Measurements from ENCODE around the gene TGFB1.
"Not testable (repeated sequence)": the region's sequence is repeated elsewhere in the genome, so short reads cannot be mapped to it uniquely, and the experiment has no call there.

TGFB1 gene

GRCh38 chr19:41369769-41370168, 16.0 kb upstream of the TGFB1 start:
- DNase-seq (ENCODE audit: low read depth) = no peak

DNA sequence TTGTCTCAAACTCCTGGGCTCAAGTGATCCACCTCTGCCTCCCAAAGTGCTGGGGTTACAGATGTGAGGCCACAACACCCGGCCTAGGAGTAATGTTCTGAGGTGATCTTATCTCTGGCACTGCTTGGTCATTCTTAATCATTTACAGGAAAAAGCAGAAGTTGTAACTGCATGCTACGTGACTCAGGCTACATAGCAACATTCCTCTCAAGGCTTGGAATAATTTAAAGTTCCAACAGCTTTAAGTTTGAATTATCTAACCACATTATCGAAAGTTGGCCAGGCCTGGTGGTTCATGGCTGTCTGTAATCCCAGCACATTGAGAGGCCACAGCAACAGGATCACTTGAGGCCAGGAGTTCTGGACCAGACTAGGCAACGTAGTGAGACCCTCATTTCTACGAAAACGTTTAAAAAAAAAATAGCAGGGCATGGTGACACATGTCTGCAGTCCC, 14.2 kb upstream of the TGFB1 start:
- DNase-seq (ENCODE audit: low read depth) = peak; percentile 91

- no peak for DNase-seq (ENCODE audit: low read depth)
Measured at GRCh38 chr19:41366089-41366488, 12.4 kb upstream of the TGFB1 start.

DNA sequence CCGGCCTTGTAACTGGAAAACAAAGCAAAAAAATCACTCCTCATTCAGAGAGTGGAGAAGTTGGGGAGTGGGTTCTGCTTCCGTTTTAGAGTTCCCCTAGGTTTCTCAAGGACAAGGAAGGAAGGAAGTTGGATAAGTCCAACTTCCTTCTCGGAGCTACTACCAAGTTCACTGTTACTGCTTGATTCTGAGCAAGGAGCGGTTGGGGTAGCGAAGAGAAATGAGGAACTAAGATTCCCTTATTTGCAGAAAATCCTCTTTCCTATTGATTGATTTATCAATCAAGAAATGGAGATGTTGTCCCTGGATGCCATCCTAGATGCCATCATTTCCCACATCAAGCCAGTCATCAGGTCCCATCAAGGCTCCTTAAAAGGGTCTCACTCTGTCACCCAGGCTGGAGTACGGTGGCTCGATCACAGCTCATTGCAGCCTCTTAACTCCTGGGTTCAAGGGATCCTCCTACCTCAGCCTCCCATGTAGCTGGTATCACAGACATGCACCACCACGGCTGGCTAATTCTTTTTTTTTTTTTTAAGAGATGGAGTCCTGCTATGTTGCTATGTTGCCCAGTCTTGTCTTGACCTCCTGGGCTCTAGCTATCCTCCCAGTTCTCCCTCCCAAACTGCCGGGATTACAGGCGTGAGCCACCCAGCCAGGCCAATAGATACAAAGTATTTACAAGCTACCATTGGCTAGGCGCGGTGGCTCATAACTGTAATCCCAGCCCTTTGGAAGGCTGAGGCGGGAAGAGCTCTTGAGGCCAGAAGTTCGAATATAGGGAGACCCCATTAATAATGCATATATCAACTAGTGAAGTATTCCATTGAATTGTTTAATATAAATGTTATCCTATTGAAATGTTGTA, 11.0 kb upstream of the TGFB1 start:
- no peak for DNase-seq (ENCODE audit: low read depth)

- DNase-seq (ENCODE audit: low read depth) = peak; percentile 93
Measured at GRCh38 chr19:41363753-41364523, 10.2 kb upstream of the TGFB1 start, which contains the start of gene B9D2. B9D2 (minus strand) TSS chr19:41364149; CDS start chr19:41363519, 630 bp downstream.

- no peak for DNase-seq (ENCODE audit: low read depth)
Measured at GRCh38 chr19:41363371-41363752, 9.6 kb upstream of the TGFB1 start.

DNA sequence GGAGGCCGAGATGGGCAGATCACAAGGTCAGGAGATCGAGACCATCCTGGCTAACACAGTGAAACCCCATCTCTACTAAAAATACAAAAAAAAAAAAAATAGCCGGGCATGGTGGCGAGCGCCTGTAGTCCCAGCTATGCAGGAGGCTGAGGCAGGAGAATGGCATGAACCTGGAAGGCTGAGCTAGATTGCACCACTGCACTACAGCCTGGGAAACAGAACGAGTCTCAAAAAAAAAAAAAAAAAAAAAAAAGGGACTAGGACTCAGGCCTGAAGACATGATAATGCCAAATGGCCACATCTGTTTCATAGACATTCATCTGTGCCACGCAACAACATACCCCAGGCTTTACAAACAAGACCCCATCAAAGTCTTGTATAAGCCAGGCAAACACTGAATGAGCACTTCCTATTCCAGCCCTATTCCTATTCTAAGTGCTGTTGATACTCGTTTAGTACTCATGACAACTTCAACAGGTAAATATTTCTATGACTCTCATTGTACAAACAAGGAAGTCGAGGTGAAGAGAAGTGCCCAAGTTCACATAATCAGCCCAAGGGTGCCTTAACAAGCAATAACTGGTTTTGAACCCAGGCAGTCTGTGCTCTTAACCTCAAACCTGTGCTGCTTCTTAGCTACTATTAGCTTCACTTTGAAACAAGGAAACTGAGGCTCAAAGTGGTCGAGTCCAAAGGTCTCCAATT, 8.6 kb upstream of the TGFB1 start:
- DNase-seq (ENCODE audit: low read depth) = no peak

DNA sequence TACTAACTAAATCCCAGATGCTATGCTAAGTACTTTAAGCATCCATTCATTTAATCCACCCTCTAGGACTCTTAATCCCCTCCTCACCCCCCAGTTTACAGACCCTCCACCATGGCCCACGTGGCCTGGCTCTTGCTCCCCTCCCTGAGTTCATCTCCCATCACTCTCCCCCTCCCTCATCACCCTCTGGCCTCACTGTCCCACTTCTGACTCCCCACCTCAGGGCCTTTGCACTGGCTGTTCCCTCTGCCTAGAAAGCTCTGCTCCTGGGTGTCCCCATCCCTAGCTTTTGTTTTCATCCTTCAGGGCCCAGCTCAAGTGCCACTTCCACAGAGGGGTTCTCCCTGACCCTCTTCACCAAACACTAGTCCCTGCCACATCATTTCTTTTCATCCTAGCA, 6.0 kb upstream of the TGFB1 start:
- no peak for DNase-seq (ENCODE audit: low read depth)

- DNase-seq (ENCODE audit: low read depth) = no peak
Measured at GRCh38 chr19:41357746-41358145, 4.0 kb upstream of the TGFB1 start.

DNA sequence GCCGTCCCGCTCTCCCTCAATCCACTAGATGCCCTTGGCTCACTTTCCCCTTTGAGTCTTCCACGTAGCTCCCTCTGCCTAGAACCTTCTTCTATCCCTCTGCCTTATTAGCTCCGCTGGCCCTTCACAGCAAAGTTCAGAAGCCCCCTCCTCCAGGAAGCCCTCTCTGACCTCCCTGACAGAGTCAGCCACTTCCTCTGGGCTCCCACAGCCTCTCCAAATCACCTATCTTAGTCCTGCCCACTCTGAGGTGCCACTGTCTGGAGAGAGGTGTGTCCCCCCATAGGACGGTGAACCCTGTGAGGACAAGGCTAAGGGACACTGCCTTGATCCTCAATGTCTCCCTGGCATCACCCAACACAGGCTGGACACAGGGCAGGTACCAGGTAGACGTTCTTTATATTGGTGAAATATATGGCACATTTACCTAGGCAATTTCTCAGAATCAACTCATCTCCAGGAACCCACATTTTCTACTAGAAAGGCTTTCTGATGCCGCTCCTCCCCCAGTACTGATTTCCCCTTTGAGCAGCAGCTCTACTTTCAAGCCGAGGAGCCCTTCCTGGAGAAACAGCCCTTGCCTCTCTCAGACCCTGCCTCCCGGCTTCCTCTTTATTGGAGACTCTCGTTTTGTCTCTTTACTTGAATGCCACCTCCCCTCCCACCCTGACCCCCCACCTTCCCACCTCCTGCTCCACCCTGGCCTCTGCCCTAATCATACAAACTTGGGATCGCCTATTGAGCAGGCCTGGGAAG, 3.4 kb upstream of the TGFB1 start:
- DNase-seq (ENCODE audit: low read depth) = no peak

DNA sequence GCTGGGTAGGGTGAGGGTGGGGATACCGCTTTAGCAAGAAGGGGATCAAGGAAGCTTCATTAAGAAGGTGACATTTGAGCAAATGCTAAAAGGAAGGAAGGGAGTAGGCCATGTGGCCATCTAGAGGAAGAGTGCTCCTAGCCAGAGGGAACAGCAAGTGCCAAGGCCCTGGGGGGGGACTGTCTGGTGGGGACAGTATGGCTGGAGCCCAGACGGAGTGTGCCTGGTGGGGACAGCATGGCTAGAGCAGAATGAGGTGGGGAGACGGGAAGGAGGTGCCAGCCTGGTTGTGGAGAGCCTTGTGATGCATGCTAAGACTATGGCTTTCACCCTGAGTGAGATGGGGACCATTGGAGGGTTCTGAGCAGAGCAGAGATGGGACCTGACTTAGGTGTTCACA, 2.1 kb upstream of the TGFB1 start:
- no peak for DNase-seq (ENCODE audit: low read depth)

GRCh38 chr19:41355035-41355434, 1.3 kb upstream of the TGFB1 start:
- no peak for DNase-seq (ENCODE audit: low read depth)

DNA sequence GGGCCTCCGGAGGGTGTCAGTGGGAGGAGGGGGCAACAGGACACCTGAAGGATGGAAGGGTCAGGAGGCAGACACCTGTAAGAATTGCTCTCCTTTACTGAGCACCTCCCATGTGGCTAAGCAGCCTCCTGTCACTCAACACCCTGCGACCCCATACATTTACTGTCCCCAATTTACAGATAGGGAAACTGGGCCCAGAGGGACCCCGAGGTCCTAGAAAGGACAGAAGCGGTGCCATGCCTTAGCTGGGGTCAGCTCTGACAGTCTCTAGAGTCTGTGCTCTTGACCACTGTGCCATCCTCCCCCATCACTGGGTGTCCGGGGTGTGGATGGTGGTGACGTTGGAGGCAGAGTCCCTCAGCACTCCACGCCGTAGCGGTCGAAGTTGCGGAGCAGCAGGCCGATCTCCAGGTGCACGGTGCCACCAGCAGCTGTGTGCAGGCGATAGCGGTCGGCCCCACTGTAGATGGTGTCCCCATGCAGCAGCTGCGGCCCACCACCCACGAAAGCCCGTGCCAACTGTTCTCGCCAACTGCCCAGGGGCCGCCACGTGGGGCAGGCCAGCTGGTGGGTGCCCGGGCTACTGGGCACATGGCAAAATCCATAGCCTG, 726 bp upstream of the TGFB1 start:
- DNase-seq (ENCODE audit: low read depth) = no peak

GRCh38 chr19:41352609-41353465, 885 bp downstream of the TGFB1 start:
- DNase-seq (ENCODE audit: low read depth) = no peak

DNA sequence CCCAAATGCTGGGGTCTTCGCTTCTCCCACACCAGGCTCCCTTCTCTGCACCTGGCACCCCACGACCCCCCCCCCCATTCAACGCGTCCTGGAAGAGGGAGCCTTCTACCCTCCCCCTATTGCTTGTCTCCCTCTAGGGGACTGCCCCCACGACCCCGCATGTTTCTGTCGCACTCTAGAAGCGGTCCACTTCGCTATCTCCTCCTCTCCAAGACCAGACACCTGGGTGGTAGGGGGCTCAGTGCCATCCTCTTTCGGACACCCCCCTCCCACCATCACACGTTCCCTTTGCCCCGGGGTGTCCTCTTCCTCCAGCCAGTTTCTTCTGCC, 1.5 kb downstream of the TGFB1 start:
- DNase-seq (ENCODE audit: low read depth) = no peak

DNA sequence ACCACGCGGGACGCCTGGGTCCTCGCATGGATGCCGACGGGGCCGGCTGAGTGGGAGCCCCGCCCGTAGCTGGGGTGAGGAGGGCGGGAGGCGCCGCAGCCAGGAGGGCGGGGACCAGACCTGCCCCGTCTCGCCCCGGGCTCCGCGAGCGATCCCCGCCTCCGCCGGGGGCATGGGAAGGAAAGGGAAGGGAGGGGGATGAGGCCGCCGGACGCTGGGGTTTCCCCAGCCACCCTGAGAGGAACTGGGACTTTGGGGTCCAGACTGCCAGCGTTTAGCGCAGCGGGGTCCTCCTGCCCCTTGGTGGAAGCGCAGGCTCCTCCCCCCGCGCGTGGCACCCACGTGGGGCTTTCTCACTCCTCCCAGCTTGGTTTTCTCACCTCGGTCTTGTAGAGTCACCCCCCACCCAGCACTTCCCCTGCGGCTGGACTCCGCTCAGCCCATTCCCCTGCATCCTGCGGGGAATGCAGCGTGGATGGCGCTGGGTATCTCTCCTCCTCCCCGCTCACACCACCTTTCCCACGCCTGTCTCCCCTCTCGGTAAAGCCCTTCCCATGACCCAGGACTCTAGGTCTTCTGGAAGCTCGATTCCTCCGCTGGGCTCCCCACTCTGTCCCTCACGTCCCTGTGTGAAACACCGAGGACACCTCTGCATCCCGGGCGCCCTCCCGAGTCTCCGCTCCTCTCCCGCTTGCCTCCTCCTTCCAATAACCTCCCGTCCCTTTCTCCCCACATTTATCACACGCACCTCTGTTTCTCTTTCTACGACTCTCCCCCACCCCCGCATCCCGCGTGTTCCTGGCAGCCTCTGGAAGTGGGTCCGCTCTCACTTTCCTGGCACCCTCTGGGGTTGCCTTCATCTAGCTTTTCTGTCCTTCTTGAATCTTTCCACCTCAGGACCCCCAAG, 2.1 kb downstream of the TGFB1 start:
- no peak for DNase-seq (ENCODE audit: low read depth)

DNA sequence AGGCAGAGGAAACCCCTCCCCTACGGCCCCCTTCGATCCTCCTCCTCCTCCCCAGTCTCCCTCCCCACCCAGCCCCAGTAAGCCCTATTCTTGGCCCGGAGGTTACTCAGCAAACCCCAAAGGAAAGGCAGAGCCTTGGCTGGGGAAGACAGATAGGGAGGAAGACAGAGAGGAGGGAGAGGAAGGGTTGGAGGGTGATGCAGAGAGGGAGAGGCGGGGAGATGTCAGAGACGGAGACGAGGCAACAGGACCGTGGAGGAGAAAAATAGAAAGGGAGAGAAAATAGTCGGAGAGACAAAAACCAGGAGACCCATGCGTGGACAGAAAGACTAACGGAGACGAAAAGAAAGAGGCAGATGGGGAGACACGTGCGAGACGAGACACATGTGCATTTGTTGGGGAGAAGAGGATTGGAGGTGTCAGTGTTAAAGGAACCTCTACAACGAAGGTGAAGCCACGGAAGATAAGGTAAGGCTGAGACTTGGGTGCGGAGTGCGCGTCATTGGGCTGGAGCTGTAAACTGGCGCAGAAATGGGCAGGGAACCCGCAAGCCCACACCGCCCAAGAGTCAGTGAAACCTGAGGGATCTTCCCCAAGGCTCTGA, 2.9 kb downstream of the TGFB1 start:
- DNase-seq (ENCODE audit: low read depth) = no peak

DNA sequence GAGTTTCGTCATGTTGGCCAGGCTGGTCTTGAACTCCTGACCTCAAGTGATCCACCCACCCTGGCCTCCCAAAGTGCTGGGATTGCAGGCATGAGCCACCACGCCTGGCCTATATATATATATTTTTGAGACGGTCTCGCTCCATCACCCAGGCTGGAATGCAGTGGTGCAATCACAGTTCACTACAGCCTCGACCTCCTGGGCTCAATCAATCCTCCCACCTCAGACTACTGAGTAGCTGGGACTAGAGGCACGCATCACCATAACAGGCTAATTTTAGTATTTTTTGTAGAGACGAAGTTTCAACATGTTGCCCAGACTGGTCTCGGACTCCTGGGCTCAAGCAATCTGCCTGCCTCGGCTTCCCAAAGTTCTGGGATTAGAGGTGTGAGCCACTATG, 6.8 kb downstream of the TGFB1 start:
- not testable (repeated sequence) for DNase-seq (ENCODE audit: low read depth)

- no peak for DNase-seq (ENCODE audit: low read depth)
Measured at GRCh38 chr19:41344162-41344561, 9.6 kb downstream of the TGFB1 start.
